Stimulated activated CD4-positive, alpha-beta T cell treated with anti-CD3 and anti-CD28 coated beads, Interleukin-12 subunit alpha, Interleukin-12 subunit beta, amount 100 ng/mL, for 48 hours (primary cell): ENCODE results near the gene KSR1.
A peak's percentile ranks its signal among the peaks of the same experiment; 100 is the strongest.

Source experiments
- DNase-seq, 3 donors: peaks; one replicate each; pipeline ENCODE4 v3.0.0-alpha.2; 2020; ENCODE audit warnings: low read depth in 2 of 3, low spot score in 1 of 3

Gene KSR1

DNA sequence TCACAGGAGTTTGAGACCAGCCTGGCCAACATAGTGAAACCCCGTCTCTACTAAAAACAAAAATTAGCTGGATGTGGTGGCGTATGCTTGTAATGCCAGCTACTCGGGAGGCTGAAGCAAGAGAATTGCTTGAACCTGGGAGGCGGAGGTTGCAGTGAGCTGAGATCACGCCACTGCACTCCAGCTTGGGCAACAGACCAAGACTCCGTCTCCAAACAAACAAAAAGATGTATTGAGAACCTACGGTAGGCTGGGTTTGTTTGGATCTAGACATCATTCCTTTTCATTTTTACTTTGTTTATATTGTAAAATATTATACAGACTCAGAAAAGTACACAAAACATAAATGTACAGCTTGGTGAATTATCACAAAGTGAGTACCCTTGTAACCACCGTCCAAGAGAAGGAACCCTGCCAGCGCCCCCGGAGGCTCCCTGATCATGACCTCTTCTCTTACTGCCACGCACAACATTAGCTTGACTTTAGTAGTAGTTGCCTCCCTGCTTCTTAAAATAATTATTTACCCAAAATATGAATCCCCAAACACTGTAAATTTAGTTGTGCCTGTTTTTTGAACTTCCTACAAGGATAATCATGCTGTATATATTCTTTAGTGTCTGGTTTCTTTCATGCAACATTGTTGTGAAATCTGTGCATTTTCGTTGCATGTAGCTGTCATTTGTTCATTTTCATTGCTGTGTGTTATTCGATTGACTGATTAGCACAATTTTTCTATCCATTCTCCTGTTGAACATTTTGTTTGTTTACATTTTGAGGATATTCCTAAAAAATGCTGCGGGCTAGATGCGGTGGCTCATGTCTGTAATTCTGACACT, 56.5 kb downstream of the KSR1 start:
- no peak for DNase-seq

DNA sequence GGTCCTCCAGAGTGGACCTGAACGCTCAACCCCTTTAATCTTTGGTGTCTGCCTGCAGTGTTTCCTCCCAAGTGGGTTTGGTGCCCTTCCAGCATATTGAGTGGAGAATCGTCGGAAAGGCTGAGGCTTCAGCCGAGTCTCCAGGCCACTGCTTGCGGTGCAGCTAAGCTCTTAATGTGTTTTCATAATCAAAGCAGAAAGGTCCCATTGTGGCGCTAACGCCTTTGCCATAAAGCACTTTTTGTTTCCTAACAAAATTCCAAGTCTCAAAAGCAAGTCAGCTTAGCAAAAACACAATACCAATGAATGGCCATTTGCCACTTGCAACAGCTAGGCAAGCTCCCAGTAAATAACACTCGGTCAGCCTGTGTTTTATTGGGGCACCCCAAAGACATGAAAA, 57.6 kb downstream of the KSR1 start:
- no peak for DNase-seq

DNA sequence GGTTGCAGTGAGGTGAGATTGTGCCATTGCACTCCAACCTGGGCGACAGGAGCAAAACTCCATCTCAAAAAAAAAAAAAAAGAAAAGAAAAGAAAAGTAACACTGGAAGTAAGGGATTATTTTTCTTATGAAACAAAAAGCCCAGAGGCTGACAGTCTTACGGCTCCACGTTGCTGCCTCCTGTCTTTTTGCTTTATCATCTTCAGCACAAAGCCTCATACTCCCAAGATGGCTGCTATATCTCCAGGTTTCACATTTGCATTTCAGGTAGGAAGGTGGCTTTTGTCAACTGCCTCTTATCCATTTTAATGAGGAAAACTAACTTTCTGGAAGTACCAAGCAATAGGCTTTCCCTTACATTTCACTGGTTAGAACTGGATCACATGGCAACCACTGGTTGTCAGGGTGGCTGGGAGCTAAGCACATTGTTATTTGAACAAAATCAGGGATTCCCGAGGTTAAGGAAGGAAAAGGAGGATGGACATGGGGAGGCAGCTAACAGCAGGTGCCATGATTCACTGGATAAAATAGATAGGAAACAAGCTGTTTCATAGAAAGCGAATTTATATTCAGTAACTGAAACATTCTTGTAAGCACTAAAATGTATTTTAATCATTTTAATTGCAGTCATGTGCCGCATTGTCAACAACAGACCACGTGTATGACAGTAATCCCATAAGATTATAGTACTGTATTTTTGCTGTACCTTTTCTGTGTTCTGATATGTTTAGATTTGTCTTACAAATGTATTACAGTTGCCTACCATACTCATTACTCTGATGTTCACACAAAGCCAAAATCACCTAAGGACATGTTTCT, 58.6 kb downstream of the KSR1 start:
- DNase-seq: no peak

DNA sequence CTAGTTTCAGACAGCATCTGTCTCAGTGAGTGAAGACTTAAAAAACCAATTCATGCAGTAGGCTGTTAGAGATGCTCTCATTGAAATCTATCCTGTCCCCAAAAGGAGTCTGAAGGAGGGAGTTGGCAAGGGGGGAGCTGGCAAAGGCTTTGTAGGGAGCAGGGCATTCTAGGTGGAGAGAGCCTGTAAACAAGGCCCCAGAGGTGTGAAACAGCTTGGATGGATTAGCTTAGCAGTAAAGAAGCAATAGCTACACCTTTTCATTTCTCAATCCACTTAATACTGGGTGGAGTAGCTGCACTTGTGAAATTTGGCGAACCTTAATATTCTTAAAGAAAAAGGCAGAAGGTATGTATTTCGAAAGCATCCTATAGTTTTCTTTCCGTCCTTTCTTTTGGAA, 61.8 kb downstream of the KSR1 start:
- DNase-seq: no peak

DNA sequence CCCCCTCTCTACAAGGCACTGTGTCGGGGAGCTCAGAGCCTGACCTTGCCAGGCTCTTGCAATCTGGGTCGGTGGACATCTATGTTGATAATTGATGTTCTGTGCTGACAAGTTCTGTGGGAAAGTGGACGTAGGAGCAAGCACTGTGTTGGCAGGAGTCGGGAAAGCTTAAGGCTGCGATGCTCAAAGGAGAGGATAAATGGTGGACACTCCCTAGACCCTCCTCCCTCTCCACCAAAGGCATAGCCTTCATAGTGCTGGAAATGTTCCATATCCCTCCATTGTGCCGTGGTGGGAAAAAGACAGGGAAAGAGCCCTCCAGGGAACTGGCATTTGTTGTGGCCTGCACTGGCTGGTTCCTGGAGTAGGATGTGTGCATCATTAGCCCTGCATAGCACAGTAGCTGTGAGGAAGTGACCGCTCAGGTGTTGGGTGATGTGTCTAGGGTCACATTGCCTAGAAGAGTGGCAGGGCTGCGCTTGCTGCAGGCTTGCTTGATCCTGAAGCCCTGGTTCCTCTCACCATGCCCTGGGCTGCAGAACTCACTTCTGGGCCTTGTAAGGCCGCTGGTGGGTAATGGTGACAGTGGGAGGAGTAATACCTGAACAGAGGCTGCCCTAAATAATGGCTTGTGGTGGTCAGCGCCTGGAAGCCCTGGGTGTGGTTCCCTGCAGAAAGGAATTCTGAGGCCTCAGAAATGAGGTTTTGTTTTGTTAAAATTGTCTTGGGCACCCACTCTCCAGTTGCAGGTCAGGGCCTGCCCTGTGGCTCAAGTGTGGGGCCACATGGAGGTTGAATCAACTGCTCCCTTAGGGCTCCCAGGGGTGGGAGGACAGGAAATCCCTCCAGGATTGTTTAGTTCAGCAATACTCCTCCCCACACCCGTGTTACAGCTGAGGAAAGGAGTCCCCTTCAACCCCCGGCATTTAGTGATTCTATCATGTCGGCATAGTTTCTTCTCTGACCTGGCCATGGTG, 62.6 kb downstream of the KSR1 start:
- no peak for DNase-seq

DNA sequence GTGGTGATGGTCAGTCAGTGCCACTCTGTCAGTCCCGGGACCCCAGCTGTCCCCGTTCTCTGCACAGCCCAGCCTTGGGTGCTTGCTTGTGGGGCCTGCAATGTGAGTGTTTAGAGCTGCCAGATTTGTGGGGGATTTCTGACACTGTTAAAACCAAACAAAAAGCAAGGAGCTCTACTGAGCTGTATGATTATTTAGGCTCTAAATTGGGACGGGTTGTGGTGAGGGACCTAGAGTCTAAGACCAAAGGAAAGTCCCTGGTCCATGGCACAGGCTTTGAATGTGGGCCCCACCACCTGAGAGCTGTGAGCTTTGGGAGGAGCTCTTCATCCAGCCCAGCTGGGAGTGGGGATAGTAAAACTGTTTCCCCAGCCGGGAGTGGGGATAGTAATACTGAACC, 63.3 kb downstream of the KSR1 start:
- DNase-seq: no peak

DNA sequence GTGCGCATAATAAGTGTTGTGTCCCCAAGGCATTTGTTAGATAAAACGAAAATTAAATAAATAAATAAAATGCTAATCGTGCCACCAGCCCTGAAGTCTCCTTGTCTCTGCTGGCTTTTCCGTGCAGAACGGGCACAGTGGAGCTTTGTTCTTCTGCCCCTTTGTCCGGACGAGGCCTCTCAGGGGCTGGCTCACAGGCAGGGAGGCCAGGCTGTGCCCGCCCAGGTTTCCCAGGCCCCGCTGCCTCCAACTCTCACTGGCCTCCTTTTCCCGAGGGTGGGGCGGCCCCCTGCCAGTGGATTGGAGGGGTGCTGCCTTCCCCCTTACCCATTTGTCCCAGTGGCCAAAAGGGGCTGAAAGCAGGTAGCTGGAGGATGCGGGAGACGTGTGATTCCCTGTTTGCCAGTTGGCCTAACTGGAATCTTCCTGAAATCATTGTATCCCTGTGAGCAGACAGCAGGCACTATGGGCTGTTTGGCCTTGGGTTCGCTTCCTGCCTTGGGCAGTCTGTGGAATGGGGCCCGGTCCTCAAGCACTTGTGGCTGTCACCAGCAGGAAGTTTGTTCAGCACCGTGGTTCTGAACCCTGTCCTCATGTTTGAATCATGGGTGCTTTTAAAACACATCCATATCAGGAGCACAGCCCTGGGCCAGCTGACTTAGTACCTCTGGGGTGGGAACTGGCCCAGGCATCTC, 64.4 kb downstream of the KSR1 start:
- no peak for DNase-seq

DNA sequence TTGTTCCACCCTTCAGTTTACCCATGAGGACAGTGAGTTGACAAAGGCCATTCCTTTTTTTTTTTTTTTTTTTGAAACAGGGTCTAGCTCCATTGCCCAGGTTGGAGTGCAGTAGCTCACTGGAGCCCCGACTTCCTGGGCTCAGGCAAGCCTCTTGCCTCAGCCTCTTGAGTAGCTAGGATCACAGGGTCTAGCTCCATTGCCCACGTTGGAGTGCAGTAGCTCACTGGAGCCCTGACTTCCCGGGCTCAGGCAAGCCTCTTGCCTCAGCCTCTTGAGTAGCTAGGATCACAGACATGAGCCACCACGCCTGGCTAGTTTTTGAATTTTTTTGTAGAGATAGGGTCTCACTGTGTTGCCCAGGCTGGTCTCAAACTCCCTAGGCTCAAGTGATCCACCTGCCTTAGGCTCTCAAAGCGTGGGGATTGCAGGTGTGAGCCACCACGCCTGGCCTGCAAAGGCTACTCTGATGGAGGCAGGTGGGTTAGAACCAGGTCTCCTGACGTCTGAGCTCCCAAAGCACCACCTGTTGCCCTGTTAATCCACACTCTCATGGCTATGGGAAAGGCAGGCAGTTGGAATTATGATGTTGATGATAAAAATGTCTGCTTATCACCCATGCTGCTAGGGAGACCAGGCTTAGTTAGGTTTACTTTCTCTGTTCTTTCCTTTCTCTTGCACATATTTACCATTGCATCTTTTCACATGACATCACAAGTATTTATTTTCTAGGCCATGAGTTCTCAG, 65.2 kb downstream of the KSR1 start:
- DNase-seq: no peak

DNA sequence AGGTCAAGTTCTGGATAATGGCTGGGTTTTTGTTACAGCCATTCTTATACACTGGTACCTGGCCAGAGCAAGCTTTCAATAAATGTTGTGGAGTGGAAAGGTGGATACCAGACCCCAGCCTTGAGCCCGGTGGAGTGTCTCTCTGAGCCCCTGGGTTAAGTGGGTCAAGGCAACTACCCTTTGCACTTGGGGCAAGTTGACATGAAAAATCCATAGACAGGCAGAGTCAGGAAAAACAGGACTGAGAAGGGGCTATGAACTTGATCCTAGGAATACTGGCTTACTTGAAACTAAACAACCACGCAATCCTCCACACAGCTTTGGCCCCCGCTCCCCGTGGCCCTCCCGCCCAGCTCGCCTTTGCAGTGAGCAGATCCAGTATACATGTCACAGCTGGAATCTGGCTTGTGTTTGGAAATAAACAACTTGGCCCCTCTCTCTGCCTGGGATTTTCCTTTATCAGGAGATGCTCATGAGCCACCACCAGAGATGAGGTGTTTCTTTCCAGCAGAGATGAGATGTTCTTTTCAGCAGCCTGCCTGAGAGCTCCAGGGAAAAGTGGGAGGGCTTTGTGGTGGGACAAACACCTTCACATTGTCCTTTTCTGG, 65.9 kb downstream of the KSR1 start:
- DNase-seq: no peak

DNA sequence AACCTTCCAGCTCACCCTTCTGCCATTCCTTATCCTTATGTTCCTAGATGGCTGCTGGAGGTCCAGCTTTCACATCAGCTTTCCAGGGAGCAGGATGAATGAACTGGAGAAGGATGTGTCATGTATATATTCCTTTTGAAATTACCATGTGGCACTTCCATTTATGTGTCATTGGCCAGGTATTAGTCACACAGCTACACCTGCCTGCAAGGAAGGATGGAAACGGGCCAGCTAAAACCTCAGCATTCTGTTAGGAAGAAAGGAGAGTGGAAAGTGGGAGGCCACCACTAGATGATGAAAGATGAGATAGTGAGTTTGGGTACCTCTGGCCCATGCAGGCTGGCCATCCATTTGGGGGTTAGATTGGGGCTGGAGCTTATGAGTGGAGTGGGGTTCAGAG, 67.5 kb downstream of the KSR1 start:
- DNase-seq: no peak

DNA sequence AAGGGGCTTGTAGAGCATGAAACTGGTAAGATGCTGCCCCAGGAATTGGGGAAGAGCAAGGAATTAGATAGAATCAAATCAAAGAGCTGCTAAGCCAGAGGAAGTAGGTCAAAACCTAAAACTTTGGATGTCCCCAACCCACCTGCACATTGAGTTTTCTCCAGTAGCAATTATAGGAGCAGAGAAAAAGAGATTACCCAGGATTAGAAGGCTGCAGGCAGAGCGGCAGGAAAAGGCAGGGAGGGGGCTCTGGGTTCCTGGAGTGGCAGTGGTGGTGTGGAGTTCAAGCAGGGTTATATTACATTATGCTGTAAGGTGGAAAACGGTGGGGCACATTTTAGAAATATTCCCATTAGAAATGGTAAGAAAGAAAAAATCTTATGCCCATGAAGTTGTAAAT, 68.3 kb downstream of the KSR1 start:
- no peak for DNase-seq

DNA sequence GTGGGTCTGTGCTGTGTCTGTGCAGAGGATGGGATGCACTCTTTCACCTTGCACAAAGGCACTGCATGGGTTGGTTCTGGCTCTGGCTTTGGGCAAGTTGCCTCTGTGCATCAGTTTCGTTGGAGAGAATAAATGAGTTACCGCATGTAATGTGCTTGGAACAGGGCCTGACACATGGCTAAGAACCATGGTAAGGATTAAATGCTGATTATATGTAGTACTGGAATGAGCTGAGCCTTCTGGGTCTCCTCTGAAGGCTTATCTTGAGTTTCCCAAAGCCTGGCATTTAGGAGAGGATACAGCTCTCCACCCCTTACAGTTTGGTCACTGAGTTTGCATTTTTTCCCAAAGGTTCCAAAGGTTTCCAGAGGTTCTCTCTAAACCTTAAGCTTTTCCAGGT, 69.1 kb downstream of the KSR1 start:
- DNase-seq: no peak

DNA sequence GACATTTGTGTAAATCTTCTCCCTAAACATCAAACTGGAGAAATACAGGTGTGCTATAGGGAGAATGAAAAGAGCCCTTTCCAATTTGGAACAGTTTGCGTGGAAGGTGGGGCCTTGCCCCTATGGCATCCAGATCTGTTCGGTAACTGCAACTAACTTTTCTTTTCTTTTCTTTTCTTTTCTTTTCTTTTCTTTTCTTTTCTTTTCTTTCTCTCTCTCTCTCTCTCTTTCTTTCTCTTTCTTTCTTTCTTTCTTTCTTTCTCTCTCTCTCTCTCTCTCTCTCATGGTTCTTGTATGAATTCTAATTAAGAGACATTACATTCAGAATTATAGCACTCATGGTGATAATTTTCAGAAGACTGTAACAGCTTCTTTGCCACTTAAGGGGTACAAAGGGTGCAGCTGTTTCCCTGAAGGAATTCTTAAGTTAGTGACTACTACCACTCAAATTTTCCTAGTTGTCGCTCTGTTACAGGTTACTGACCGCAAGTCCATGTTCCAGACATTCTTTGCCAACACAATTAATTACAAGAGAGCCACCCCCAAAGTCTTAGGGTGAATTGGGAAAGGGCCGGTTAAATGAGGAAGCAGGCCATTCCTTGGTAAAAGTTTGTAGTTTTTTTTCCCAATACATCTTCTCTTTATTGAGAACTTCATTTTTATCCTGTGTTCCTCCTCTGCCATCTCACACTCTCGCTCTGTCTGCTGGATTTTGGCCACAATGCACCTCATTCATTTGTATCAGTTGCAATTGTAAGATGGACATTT, 69.8 kb downstream of the KSR1 start:
- DNase-seq: no peak

DNA sequence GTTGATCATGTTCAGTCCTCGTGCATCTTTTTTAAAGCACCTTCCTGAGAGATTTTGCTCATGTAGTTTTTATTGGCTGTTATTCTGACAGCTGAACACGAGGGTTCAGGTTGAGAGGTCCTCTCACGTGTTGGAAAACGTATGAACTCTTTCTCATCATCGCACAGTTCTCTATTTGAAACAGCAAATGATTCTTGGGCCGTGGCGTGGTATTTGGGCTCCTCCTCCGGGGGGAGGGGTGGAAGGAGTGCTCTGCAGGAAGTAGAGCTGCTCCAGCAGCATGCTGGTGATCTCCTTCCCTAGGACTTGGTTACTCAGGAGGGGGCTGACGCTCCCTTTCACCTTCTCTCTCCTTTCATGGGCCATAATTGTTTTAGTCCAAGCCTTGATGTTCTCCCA, 70.4 kb downstream of the KSR1 start:
- peak; percentile 24 to 49 (median 40) for DNase-seq

DNA sequence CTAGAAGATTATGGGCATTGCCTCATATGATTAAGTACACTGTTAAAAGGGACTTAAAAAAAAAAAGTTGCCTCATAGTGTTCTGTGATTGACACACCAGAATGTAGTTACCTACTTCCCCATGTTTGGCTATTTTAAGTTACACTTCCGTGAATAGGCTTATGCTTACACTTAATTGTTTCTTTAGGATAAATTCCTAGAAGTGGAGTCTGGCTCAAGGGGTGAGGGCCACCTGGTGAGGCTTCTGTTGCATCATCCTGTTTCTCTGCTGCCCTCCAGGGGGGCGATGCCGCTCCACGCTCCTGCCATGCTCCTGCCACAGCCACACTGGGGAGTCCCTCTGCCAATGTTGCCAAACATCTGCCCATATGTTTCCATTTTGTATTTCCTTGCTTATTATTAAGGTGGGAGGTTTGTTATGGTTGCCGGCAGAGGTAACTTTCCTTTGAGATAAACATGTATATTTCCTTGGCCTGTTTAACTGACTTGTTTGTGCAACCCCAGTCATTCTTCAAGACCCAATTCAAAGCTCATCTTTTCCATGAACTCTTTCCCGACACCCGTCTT, 73.1 kb downstream of the KSR1 start:
- DNase-seq: no peak

DNA sequence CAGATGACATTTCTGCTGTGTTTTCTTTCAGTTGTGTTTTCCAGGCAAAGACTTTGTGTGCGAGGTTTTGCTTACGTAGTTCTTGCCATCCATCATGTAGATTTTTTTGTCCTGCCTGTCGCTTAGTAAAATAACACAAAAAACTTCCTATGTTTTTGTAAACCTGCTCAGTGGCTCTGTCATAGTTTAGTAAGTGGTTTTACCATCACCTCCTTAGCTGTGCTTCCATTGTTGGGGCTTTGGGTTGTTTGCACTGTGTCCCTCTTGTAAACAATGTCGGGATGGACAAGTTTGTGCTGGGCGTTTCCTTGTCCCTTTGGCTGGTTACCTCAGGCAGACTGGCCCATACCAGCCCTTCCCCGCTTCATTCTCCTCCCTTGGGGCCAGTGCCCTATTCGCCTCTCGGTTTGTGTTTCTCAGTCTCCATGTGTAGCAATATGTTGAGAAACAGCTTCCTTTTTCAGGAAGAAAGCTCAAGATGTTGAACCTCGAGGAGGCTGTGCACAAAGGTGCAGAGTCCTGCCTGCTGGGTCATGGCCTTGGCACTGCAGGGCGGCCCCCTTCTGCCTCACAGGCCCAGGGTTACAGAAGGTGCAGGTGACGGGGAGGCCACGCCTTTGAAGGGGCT, 74.6 kb downstream of the KSR1 start:
- DNase-seq: no peak

DNA sequence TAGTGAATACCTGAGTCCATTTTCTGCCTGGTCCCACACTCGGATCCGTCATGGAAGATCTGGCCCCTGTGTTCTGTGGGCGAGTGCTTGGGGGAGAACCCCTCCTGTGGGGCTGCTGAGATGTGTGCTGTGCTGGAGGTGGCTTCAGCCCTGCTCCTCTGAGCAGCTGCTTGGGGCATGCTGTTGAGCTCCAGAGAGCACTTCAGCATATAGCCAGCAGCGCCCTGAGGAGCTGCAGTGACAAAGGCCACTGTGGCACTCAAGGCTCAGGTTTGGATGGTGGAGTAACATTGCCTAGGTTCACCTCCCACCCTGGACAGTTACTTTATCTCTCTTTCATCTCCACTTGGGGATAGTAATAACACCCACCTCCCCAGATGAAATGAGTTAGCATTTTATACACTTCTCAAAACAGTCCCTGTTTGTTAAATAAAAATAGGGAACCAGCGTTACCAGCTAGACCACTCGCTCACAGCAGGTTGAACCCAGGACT, 75.3 kb downstream of the KSR1 start:
- no peak for DNase-seq
